Putamen (tissue), 1 donor: ENCODE results near the gene ANKH.

Experiments used
- DNase-seq: peaks from one replicate; pipeline ENCODE4 v3.0.0-alpha.2; 2016; ENCODE audit warnings: low spot score

Gene ANKH

DNA sequence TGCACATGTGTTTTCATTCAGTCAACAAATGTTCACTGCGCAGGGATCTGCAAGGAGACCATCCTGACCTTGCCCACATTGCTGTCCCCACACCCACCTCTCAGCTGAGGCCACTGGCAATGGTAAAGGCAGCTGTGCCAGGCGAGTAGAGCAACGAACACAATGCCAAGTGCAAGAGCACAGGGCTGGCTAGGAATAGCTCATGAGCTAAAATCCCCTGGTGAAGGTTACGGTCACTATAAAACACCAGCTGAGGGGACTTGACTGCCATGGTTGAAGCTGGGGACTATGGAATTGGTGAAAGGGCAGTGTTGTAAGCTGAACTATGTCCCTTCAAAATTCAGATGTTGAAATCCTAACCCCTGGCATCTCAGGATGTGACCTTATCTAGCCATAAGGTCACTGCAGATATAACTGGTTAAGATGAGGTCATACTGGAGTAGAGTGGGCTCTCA lies 111.0 kb downstream of the ANKH start:
- DNase-seq, result no peak

DNA sequence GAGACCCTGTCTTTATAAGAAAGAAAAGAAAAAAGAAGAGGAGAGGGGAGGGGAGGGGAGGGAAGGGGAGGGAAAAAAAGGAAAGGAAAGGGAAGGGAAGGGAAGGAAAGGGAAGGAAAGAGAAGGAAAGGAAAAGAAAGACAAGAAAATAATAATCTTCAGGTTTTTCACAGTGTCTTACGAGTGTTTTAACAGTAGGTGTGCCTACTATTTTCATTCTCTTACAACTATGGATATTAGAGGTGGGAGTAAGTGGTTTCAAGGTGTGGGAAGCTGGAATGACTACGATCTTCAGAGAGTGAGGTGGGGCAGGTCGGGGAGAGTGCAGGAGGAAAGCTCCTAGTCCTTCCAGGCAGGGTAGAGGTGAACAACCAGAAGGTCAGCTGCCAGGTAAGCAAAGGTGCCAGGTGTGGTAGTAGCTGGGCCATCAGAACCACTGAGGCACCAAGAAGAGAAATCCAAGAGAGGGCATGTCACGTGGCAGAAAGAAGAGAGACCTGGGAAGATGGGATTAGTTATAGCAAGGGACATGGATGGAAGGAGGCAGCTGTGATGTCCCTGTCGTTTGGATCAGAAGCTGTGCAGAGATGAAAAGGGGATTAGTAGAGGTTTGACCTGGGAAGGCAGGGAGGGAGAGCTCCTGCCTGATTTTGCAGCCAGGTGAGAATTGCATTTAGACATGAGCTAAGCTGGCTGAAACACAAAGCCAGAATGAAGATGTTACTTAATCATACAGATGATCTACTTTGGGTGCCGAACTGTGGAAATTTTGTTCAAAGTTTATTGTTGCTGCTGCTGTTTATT lies 111.6 kb downstream of the ANKH start:
- no peak for DNase-seq

DNA sequence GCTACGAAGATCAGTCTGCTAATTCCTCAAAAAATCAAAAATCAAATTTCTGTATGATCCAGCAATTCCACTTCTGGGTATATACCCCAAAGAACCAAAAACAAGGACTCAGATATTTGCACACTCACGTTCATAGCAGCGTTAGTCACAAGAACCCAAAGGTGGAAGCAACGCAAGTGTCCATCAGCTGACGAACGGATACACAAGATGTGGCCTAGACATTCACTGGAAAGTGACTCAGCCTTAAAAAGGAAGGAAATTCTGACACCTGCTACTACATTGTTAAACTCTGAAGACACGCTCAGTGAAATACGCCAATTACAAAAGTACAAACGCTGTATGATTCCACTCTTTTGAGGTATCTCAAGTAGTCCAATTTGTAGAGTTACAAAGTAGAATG lies 113.7 kb downstream of the ANKH start:
- no peak for DNase-seq

- DNase-seq, result no peak
Observed at GRCh38 chr5:14756478-14756877, 115.1 kb downstream of the ANKH start.

DNA sequence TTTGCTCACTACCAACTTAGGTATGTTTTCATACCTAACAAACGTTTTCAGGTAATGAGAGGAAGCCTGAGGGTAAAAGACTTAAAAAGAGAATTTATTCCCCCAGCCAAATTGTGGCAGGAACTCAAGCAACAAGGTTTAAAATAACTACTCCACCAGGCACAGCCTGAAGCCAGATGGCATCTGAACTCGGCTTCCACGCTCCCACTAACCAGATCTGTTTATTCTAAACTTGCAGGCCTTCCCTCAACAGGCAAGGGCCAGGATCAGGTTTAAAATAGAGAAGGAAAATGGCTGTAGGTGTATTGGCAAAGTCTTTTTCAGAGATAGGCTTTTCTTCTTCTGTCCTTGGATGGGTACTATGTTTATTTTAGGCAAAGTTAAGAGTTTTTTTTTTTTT lies 117.6 kb downstream of the ANKH start:
- no peak for DNase-seq

GRCh38 chr5:14753292-14753691 lies 118.3 kb downstream of the ANKH start:
- no peak for DNase-seq

DNA sequence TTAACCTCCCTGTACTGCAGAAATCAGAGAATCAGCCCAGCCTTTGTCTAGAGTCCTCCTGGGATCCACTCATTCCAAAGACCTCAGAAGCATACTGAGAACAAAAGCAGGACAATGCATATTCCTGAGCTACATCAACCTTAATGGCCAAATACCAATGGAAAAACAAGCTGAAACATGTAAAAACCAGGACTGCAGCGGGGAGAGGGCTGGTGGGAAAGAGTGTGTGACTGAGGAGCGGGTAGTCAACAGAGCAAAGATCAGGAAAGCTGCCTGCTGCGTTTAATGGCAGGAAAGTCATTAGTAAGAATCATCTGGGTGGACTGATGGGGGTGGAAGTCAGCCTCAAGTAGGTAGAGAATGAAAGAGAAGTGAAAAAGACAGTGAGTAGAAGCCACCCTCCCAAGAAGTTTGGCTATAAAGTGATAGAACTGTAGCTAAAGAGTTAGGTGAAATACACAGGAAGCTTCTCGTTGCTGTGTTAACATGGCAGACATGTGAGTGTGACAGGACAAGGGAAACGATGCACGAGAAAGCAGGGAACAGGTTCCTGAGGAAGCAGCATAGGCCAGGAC lies 119.0 kb downstream of the ANKH start:
- DNase-seq, result no peak

- DNase-seq, result no peak
Observed at GRCh38 chr5:14750712-14751111, 120.9 kb downstream of the ANKH start.

- DNase-seq, result no peak
Observed at GRCh38 chr5:14749579-14750101, 121.9 kb downstream of the ANKH start.

- DNase-seq, result no peak
Observed at GRCh38 chr5:14748180-14748900, 123.2 kb downstream of the ANKH start.

DNA sequence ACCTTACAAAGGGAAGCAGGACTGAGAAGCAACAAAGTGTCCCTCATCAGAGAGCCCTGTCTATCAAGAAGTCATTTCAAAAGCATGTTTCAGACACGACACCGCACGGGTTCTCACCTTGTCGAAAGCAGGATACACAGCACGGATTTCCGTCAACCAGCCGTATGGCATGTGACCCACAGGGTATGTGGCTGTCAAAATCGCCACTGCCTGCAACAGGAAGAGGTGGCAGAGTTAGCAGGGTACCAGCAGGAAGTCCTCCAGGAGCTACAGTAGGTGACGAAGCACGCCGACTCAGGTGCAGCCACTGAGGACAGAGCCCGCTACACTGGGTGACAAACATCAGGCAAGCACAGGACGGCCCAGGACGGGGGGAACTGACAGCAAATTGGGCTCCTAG lies 125.8 kb downstream of the ANKH start:
- no peak for DNase-seq

GRCh38 chr5:14745188-14745563 lies 126.4 kb downstream of the ANKH start:
- no peak for DNase-seq

DNA sequence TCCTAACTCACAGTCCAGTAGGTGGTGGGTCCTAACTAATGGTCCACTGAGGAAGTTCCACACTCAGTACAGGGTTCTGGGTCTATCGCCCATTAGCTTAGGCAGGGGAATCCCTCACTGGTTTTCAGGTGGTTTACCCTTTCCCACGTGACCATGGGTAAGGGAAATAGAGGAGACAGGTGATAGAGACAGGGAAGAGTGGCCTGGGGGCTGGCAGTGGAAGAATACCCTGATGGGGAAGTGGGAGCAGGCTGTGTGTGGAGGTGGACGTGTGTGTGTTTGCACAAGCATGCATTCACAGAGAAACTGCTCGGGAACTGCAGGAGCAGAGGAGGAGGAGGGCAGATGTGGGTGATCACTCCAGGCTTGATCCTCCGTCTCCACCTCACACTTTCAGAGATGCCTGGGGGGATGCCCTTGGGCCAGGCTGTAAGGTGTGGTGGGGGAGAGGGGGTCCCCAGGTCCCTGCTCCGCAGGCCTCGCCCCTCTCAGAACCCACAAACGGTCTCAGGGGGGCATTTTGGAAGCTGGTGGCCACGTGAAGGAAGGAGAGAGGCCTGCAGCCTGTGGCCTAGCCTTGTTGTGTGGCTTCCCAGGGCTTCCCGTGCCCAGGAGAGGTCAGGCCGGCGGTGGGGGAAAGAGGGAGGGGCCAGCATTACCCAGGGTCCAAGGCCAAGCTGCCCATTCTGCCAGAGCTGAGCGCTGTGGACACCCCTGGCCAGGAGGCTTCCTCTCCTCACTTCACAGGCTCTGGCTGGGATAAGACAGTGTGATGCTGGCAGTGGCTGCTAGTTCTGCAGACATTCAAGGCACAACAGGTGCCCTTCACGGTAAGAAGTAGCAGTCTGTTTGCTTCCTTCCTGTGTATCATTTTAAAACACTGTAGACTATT lies 127.0 kb downstream of the ANKH start:
- DNase-seq, result no peak

DNA sequence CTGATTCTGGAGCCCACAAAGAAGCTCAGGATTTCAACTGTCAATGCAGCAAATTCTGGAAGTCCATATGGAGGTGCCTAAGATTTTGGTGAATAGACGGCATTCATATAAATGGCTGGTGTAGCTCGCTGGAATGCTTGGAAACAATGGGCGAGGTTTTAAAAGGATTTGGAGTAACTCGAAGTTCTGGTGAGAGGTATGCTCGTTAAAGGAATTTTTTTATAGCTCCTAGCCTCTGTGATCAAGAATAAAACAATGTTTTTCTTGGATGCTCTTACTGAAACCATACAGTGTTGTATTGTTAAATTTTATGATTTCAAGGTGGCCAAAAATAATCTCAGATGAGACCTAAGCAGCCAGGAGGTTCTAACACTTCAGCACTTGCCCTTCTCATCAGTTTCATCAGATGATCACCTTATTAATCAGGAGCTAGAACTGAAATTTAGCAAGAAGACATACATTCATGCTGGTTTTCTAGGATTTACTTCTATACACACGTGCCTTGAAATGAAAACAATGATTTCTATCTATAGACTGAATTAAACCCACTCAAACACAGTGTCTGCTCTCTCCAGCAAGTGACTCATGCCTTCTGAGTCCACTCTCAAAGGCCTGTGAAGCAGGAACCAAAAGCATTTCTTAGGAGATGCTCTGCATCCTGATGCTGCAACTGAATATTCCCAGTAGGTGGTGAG lies 127.8 kb downstream of the ANKH start:
- DNase-seq, result no peak

- DNase-seq, result no peak
Observed at GRCh38 chr5:14742498-14742897, 129.1 kb downstream of the ANKH start.

GRCh38 chr5:14741801-14742440 lies 129.7 kb downstream of the ANKH start:
- no peak for DNase-seq

- DNase-seq, result no peak
Observed at GRCh38 chr5:14741131-14741530, 130.4 kb downstream of the ANKH start.

DNA sequence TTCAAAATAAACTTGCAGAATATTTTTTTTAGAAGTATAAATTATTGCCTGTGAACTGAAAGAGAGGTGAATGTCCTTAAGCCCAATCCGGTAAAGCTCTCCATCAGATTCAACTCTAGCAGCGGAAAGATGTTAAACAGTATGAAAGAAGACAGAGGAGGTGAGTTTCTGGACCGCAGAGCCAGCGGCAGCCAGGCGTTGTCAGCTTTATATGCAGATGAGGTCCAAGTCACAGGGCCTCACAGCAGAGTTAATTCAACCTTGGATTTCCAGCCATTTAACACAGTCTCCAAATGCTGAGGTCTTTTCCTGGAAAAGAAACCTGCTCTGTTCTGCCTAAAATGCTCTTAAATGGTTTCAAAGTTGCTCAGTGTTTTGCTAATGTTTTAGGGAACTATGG lies 131.6 kb downstream of the ANKH start:
- no peak for DNase-seq

GRCh38 chr5:14739538-14739937 lies 132.0 kb downstream of the ANKH start:
- DNase-seq, result no peak

DNA sequence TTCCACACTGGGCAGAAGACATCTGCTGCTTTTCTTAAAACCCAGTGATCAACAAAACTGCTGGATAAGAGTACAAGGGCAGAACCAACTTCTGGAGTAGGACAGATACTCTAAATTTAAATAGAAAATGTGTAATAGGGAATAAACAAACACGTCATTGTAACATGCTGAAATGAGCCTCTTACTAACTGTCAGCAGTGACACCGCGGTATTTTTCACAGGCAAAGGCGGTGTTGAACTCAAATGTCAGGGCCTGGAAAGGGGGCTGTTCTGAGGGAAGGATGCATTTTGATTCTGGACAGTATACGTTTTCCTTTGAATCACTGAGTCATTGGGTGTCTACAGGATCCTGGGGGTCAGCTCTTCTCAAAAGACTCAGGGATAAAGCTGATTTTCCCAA lies 133.5 kb downstream of the ANKH start:
- no peak for DNase-seq

DNA sequence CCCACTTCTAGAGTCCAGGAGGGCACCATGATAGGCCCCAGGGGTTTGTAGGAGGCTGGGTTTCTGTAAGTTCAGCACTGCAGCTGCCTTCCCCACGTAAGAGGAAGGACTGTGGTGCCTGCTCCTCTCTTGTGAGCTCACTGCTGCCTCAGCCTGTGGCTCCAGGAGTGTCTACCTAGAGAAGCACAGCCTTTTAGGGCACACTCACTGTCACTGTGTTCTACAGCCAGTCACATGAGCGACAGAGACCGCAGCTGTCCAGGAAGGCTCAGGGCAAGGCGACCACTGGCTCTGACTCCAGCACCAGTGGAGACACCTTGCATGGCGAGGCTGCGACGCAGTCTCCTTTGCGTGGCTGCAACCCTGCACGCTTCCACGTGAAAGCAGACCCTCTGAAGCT lies 134.3 kb downstream of the ANKH start:
- DNase-seq, result no peak
